H1 (cell line): Measurements from ENCODE around the gene FRS2. TPM values are rescaled to one million over a fixed set of nuclear protein-coding genes. Genes with fewer than 3 reads are reported as not detected.

Experiments used
- CTCF ChIA-PET: fragments of 300-600 bp; sonication (Branson Sonifier 250); formaldehyde crosslinking; loops from one replicate; lab custom pipeline; 2021; ENCODE audit not compliant: partially characterized antibody; lab: Charles Lee
- POLR2A ChIA-PET: fragments of 300-600 bp; sonication (Branson Sonifier 250); formaldehyde crosslinking; loops from one replicate; lab custom pipeline; 2021; ENCODE audit warnings: inconsistent platforms; ENCODE audit not compliant: partially characterized antibody; lab: Charles Lee
- DNase-seq, 2 experiments: peaks; one replicate each; pipeline versions ENCODE4 v3.0.0 to v3.0.0-alpha.2; 2010 to 2022; ENCODE audit warnings: low spot score in 2 of 2, low read depth in 1 of 2, mixed read lengths in 1 of 2
- FAIRE-seq: peaks from 2 replicates; lab custom pipeline; 2011; peaks lifted over from hg19 to GRCh38; lab: Jason Lieb, UNC
- H2AFZ ChIP-seq: 2 replicates; pipeline ENCODE4 v1.8.1; 2012; ENCODE audit warnings: low read length, inconsistent platforms
- H2AK5ac ChIP-seq: 2 replicates; pipeline ENCODE4 v1.6.1; 2013; ENCODE audit warnings: low read depth, low read length
- H2BK120ac ChIP-seq: replicated peaks from 2 replicates; pipeline ENCODE3; 2013; ENCODE audit warnings: low read depth, low read length, inconsistent platforms
- H2BK12ac ChIP-seq: 2 replicates; pipeline ENCODE4 v1.6.1; 2013; ENCODE audit warnings: low read depth, low read length
- H2BK15ac ChIP-seq: 2 replicates; pipeline ENCODE4 v1.6.1; 2013; ENCODE audit warnings: low read length
- H2BK20ac ChIP-seq: 2 replicates; pipeline ENCODE4 v1.6.1; 2013; ENCODE audit warnings: low read length
- H2BK5ac ChIP-seq: 2 replicates; pipeline ENCODE4 v1.6.1; 2013; ENCODE audit warnings: low read depth, low read length
- H3K14ac ChIP-seq: 2 replicates; pipeline ENCODE4 v1.6.1; 2013; ENCODE audit warnings: inconsistent platforms; ENCODE audit not compliant: insufficient read length
- H3K18ac ChIP-seq: 2 replicates; pipeline ENCODE4 v1.6.1; 2013; ENCODE audit warnings: low read length; ENCODE audit errors: extremely low read depth
- H3K23ac ChIP-seq: 2 replicates; pipeline ENCODE4 v1.6.1; 2013; ENCODE audit warnings: inconsistent platforms; ENCODE audit not compliant: insufficient read length
- H3K23me2 ChIP-seq: 2 replicates; pipeline ENCODE4 v1.6.1; 2013; ENCODE audit warnings: low read depth, low read length
- H3K27ac ChIP-seq: 2 replicates; pipeline ENCODE4 v1.6.1; 2011; ENCODE audit warnings: low read depth, low read length, inconsistent platforms
- H3K27me3 ChIP-seq, 4 experiments: replicated peaks in 1 of 4; 1 replicate in 1 of 4; 2 replicates in 3 of 4; pipeline versions ENCODE4 v1.6.1 to v1.8.1; 2011 to 2013; ENCODE audit warnings: low read length in 3 of 4, mild to moderate bottlenecking in 3 of 4, inconsistent platforms in 2 of 4, mixed read lengths in 2 of 4, moderate library complexity in 1 of 4; ENCODE audit not compliant: control insufficient read depth in 3 of 4, insufficient read depth in 3 of 4; ENCODE audit errors: extremely low read depth in 1 of 4
- H3K36me3 ChIP-seq, 4 experiments: 2 replicates each; pipeline versions ENCODE4 v1.6.1 to v1.8.1; 2011 to 2013; ENCODE audit warnings: mild to moderate bottlenecking in 4 of 4, low read length in 3 of 4, moderate library complexity in 2 of 4, control low read depth in 1 of 4, inconsistent platforms in 1 of 4; ENCODE audit not compliant: insufficient read depth in 4 of 4, control insufficient read depth in 2 of 4
- H3K4ac ChIP-seq: replicated peaks from 2 replicates; pipeline ENCODE3; 2013; ENCODE audit warnings: low read length, low read depth, mixed read lengths, inconsistent platforms; ENCODE audit not compliant: insufficient read length
- H3K4me1 ChIP-seq, 4 experiments: replicated peaks in 1 of 4; 1 replicate in 1 of 4; 2 replicates in 3 of 4; pipeline versions ENCODE4 v1.6.1 to v1.8.1; 2011 to 2013; ENCODE audit warnings: low read length in 3 of 4, inconsistent platforms in 2 of 4, mixed read lengths in 1 of 4; ENCODE audit not compliant: insufficient read depth in 4 of 4, control insufficient read depth in 3 of 4
- H3K4me2 ChIP-seq, 2 experiments: 2 replicates each; pipeline versions ENCODE4 v1.6.1 to v1.8.1; 2011 to 2013; ENCODE audit warnings: low read depth in 2 of 2, low read length in 2 of 2, control low read depth in 1 of 2, inconsistent platforms in 1 of 2, mild to moderate bottlenecking in 1 of 2; ENCODE audit not compliant: insufficient read depth in 1 of 2
- H3K4me3 ChIP-seq, 4 experiments: fragments of 200-600, 300-600 bp in 1 of 4; sonication (generic), shearing (Covaris generic), sonication (Bioruptor Twin) in 1 of 4; 2 replicates each; pipeline versions ENCODE4 v1.5.1 to v1.8.1; 2011 to 2016; ENCODE audit warnings: low read length in 4 of 4, low read depth in 3 of 4, control low read depth in 2 of 4, inconsistent platforms in 2 of 4, mild to moderate bottlenecking in 2 of 4, mixed read lengths in 1 of 4, moderate library complexity in 1 of 4; ENCODE audit not compliant: insufficient read depth in 2 of 4; ENCODE audit errors: extremely low read depth in 1 of 4
- H3K56ac ChIP-seq: replicated peaks from 2 replicates; pipeline ENCODE3; 2013; ENCODE audit warnings: low read depth, mild to moderate bottlenecking, mixed read lengths, low read length, inconsistent platforms; ENCODE audit not compliant: insufficient read length
- H3K79me1 ChIP-seq: 2 replicates; pipeline ENCODE4 v1.6.1; 2013; ENCODE audit warnings: low read depth, low read length, control low read depth
- H3K79me2 ChIP-seq, 2 experiments: 2 replicates each; pipeline versions ENCODE4 v1.6.1 to v1.8.1; 2012 to 2013; ENCODE audit warnings: low read length in 2 of 2, mild to moderate bottlenecking in 2 of 2, inconsistent platforms in 1 of 2; ENCODE audit not compliant: insufficient read depth in 2 of 2, control insufficient read depth in 1 of 2
- H3K9ac ChIP-seq, 4 experiments: replicated peaks in 1 of 4; 1 replicate in 1 of 4; 2 replicates in 3 of 4; pipeline versions ENCODE4 v1.6.1 to v1.8.1; 2011 to 2013; ENCODE audit warnings: low read depth in 3 of 4, low read length in 3 of 4, control low read depth in 2 of 4, mild to moderate bottlenecking in 2 of 4, moderate library complexity in 2 of 4, inconsistent platforms in 1 of 4; ENCODE audit errors: extremely low read depth in 1 of 4
- H3K9me3 ChIP-seq, 2 experiments: 2 replicates each; pipeline versions ENCODE4 v1.6.1 to v1.8.1; 2012 to 2013; ENCODE audit warnings: mild to moderate bottlenecking in 2 of 2, moderate library complexity in 2 of 2, control low read depth in 1 of 2, inconsistent platforms in 1 of 2, low read depth in 1 of 2, low read length in 1 of 2, mixed read lengths in 1 of 2; ENCODE audit not compliant: insufficient read depth in 2 of 2
- H4K20me1 ChIP-seq, 2 experiments: replicated peaks in 1 of 2; 2 replicates each; pipeline versions ENCODE3 to v1.8.1; 2011 to 2013; ENCODE audit warnings: inconsistent platforms in 2 of 2, low read length in 2 of 2, mild to moderate bottlenecking in 1 of 2; ENCODE audit not compliant: insufficient read depth in 2 of 2, control insufficient read depth in 1 of 2
- H4K5ac ChIP-seq: 2 replicates; pipeline ENCODE4 v1.6.1; 2013; ENCODE audit warnings: low read length, low read depth, mixed read lengths, inconsistent platforms; ENCODE audit not compliant: insufficient read length
- H4K8ac ChIP-seq: 2 replicates; pipeline ENCODE4 v1.8.0; 2013; ENCODE audit warnings: mild to moderate bottlenecking, moderate library complexity, low read length, inconsistent platforms; ENCODE audit not compliant: insufficient read depth; ENCODE audit errors: extremely low read depth
- H4K91ac ChIP-seq: replicated peaks from 2 replicates; pipeline ENCODE3; 2013; ENCODE audit warnings: low read length, mixed read lengths, inconsistent platforms; ENCODE audit not compliant: insufficient read length
- CREB1 ChIP-seq: IDR thresholded peaks from 2 replicates; pipeline ENCODE4 v1.6.1; 2012; ENCODE audit warnings: inconsistent platforms
- EGR1 ChIP-seq: IDR thresholded peaks from 2 replicates; pipeline ENCODE4 v1.6.1; 2011; ENCODE audit warnings: low read depth, low read length, borderline replicate concordance
- EZH2 ChIP-seq: fragments of 200-600 bp; sonication (generic); IDR thresholded peaks from 2 replicates; pipeline ENCODE4 v1.7.1; 2012; ENCODE audit warnings: low read depth, mild to moderate bottlenecking, moderate library complexity, low read length, inconsistent platforms; ENCODE audit not compliant: severe bottlenecking
- HDAC6 ChIP-seq: IDR thresholded peaks from one replicate; pipeline ENCODE4 v1.7.1; 2012; ENCODE audit warnings: low read depth, mild to moderate bottlenecking, inconsistent platforms, low read length, moderate library complexity
- KDM4A ChIP-seq: IDR thresholded peaks from one replicate; pipeline ENCODE4 v1.7.1; 2012; ENCODE audit warnings: low read depth, mild to moderate bottlenecking, moderate library complexity, low read length, inconsistent platforms; ENCODE audit not compliant: severe bottlenecking
- NRF1 ChIP-seq: IDR thresholded peaks from 2 replicates; pipeline ENCODE4 v1.6.1; 2011; ENCODE audit warnings: mild to moderate bottlenecking, low read depth, low read length, improper control_type of control experiment
- PHF8 ChIP-seq: fragments of 200-600 bp; sonication (generic); conservative IDR thresholded peaks from 2 replicates; pipeline ENCODE4 v1.7.1; 2012; ENCODE audit warnings: low read depth, mild to moderate bottlenecking, inconsistent platforms, low read length, moderate library complexity
- POLR2AphosphoS5 ChIP-seq: IDR thresholded peaks from 2 replicates; pipeline ENCODE4 v1.6.1; 2011; ENCODE audit warnings: low read depth, low read length
- RAD21 ChIP-seq, 2 experiments: IDR thresholded peaks in 1 of 2; conservative IDR thresholded peaks in 1 of 2; 2 replicates each; pipeline ENCODE4 v1.6.1; 2011; ENCODE audit warnings: low read depth in 2 of 2, low read length in 2 of 2, improper control_type of control experiment in 1 of 2, inconsistent platforms in 1 of 2, mild to moderate bottlenecking in 1 of 2, moderate library complexity in 1 of 2
- RXRA ChIP-seq: IDR thresholded peaks from 2 replicates; pipeline ENCODE4 v1.6.1; 2011; ENCODE audit warnings: low read depth, mild to moderate bottlenecking, low read length, moderate library complexity; ENCODE audit not compliant: insufficient read depth
- SP2 ChIP-seq: IDR thresholded peaks from 2 replicates; pipeline ENCODE4 v1.6.1; 2012; ENCODE audit warnings: mild to moderate bottlenecking, low read length, inconsistent platforms
- SRF ChIP-seq: IDR thresholded peaks from 2 replicates; pipeline ENCODE4 v1.6.1; 2011; ENCODE audit warnings: mild to moderate bottlenecking, low read depth, low read length, moderate library complexity
- TBP ChIP-seq: IDR thresholded peaks from 2 replicates; pipeline ENCODE4 v1.6.1; 2011; ENCODE audit warnings: low read depth, low read length, improper control_type of control experiment
- WGBS, 2 experiments: shearing (Covaris generic) in 1 of 2; methylation state at CpG; one replicate each; pipeline versions ENCODE4 v1.1.6 to v1.1.7; 2013 to 2015; ENCODE audit warnings: low lambda C conversion rate in 2 of 2, mixed read lengths in 2 of 2, inconsistent platforms in 1 of 2, low coverage in 1 of 2, missing lambda C conversion rate in 1 of 2; ENCODE audit not compliant: insufficient replicate concordance in 2 of 2, insufficient coverage in 1 of 2, insufficient read length in 1 of 2; ENCODE audit errors: extremely low coverage in 1 of 2, missing lambda C conversion rate in 1 of 2; 5-methylcytosine and 5-hydroxymethylcytosine counted together
- polyA plus RNA-seq, 7 experiments: library from polyadenylated mRNA; depleted of rRNA in 3 of 7; stranded (reverse) in 5 of 7; unstranded in 2 of 7; fragments of >200 nt in 5 of 7; fragments of 200-250 nt in 2 of 7; gene quantifications; 1 replicate in 5 of 7; 2 replicates in 1 of 7; 4 replicates in 1 of 7; pipeline versions ENCODE4 v1.2.1 to v1.2.3, GENCODE V29; 2011 to 2013; ENCODE audit warnings: missing spikeins in 2 of 7, mixed read lengths in 2 of 7
- total RNA-seq: library from RNA; stranded (reverse); fragmentation: NEBNext Ultra II Directional; extraction: Animal tissue kit (Norgen Biotek cat#: 25700); gene quantifications from 2 replicates; pipeline ENCODE4 v1.2.1, GENCODE V29; 2021
- TF ChIP-seq, protein P1 (sequence below): IDR thresholded peaks from 2 replicates; pipeline ENCODE4 v1.6.1; 2012; ENCODE audit warnings: inconsistent platforms

The FRS2 gene
- total and polyA plus RNA-seq, 2 of the 8 experiments (the other 6 are each of a cell fraction or from before 2014, with no cell fraction given): 10.3 to 35.8 TPM

DNA sequence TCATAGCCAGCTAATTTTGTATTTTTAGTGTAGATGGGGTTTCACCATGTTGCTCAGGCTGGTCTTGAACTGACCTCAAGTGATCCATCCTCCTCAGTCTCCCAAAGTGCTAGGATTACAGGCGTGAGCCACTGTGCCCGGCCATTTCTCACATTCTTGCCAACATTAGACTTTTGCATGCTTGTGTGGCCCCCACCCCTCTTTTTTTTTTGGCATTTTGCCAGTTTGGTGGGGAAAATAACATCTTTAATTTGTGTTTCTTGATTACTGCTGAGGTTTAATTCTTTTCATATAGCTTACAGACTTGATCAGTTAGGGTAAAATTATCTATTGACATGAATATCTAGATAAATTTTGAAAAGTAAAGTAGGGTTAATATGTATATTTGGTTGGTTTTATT lies 118.9 kb downstream of the FRS2 start:
- Histone ChIP-seq H3K23me2 (no peaks in the 10 kb centered on the region), H3K9me3 (no peaks in the 10 kb centered on the region), H2BK120ac (no peak overlapping the region), H2AFZ (no peak overlapping the region), H4K8ac (no peak overlapping the region), H3K23ac (no peak overlapping the region), H3K4me1 (no peaks in the 10 kb centered on the region), H3K79me1 (no peaks in the 10 kb centered on the region), H2BK12ac (no peak overlapping the region), H2BK5ac (no peak overlapping the region), H4K5ac (no peak overlapping the region), H3K27me3 (no peaks in the 10 kb centered on the region), H3K14ac (no peak overlapping the region), H3K9ac (no peak overlapping the region; a peak in 1 of 7 replicates), H3K4me2 (no peak overlapping the region), H2AK5ac (no peak overlapping the region), H4K91ac (no peak overlapping the region), H3K4ac (no peak overlapping the region), H3K79me2 (peaks cover 4 to 28% of the 10 kb centered on the region in 2 experiments; a peak in 3 of 4 replicates), H3K56ac (no peak overlapping the region), H3K36me3 (peaks cover 37 to 80% (median 69%) of the 10 kb centered on the region in 4 experiments), H2BK20ac (no peak overlapping the region), H4K20me1 (peaks cover 5 to 10% of the 10 kb centered on the region in 2 experiments), H3K4me3 (no peak overlapping the region), H3K18ac (no peak overlapping the region), H3K27ac (no peak overlapping the region), H2BK15ac (no peak overlapping the region)
- ChIA-PET POLR2A (interaction anchor here (0.7 to 5.2 kb wide), 3 partner anchors 7 to 13 kb away, joined by 5 to 40 read pairs (median 14); no protein-coding TSS in a partner anchor), CTCF (no interaction called here)
- no peak for FAIRE-seq
- 96% methylated on average over 2 of the region's 2 CpGs; no CpG with 5 or more reads in 1 of the 2 experiments for WGBS, 2 experiments
- DNase-seq: no peak
- TF ChIP-seq, protein P1, sequence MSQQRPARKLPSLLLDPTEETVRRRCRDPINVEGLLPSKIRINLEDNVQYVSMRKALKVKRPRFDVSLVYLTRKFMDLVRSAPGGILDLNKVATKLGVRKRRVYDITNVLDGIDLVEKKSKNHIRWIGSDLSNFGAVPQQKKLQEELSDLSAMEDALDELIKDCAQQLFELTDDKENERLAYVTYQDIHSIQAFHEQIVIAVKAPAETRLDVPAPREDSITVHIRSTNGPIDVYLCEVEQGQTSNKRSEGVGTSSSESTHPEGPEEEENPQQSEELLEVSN: no peak
- TF ChIP-seq SRF (no peak), EZH2 (no peak), EGR1 (no peak), RAD21 (IDR thresholded peaks at IDR 0.05 in 1 of 2, conservative IDR thresholded peaks at IDR 0.05 in 1 of 2; ENCODE audit: low read depth in 2 of 2, low read length in 2 of 2) (no peak), NRF1 (no peak), HDAC6 (no peak), RXRA (no peak), POLR2AphosphoS5 (no peak), TBP (no peak), KDM4A (no peak), SP2 (no peak), PHF8 (no peak), CREB1 (no peak)
